H1 (cell line): ENCODE measurements around the gene PFDN5. TPM values are rescaled to one million over a fixed set of nuclear protein-coding genes. Genes with fewer than 3 reads are reported as not detected.

Experiments
- CTCF ChIA-PET: fragments of 300-600 bp; sonication (Branson Sonifier 250); formaldehyde crosslinking; loops from one replicate; lab custom pipeline; 2021; ENCODE audit not compliant: partially characterized antibody; lab: Charles Lee
- POLR2A ChIA-PET: fragments of 300-600 bp; sonication (Branson Sonifier 250); formaldehyde crosslinking; loops from one replicate; lab custom pipeline; 2021; ENCODE audit warnings: inconsistent platforms; ENCODE audit not compliant: partially characterized antibody; lab: Charles Lee
- DNase-seq, 2 experiments: peaks; one replicate each; pipeline versions ENCODE4 v3.0.0 to v3.0.0-alpha.2; 2010 to 2022; ENCODE audit warnings: low spot score in 2 of 2, low read depth in 1 of 2, mixed read lengths in 1 of 2
- FAIRE-seq: peaks from 2 replicates; lab custom pipeline; 2011; peaks lifted over from hg19 to GRCh38; lab: Jason Lieb, UNC
- H2AFZ ChIP-seq: 2 replicates; pipeline ENCODE4 v1.8.1; 2012; ENCODE audit warnings: low read length, inconsistent platforms
- H2AK5ac ChIP-seq: 2 replicates; pipeline ENCODE4 v1.6.1; 2013; ENCODE audit warnings: low read depth, low read length
- H2BK120ac ChIP-seq: replicated peaks from 2 replicates; pipeline ENCODE3; 2013; ENCODE audit warnings: low read depth, low read length, inconsistent platforms
- H2BK12ac ChIP-seq: 2 replicates; pipeline ENCODE4 v1.6.1; 2013; ENCODE audit warnings: low read depth, low read length
- H2BK15ac ChIP-seq: 2 replicates; pipeline ENCODE4 v1.6.1; 2013; ENCODE audit warnings: low read length
- H2BK20ac ChIP-seq: 2 replicates; pipeline ENCODE4 v1.6.1; 2013; ENCODE audit warnings: low read length
- H2BK5ac ChIP-seq: 2 replicates; pipeline ENCODE4 v1.6.1; 2013; ENCODE audit warnings: low read depth, low read length
- H3K14ac ChIP-seq: 2 replicates; pipeline ENCODE4 v1.6.1; 2013; ENCODE audit warnings: inconsistent platforms; ENCODE audit not compliant: insufficient read length
- H3K18ac ChIP-seq: 2 replicates; pipeline ENCODE4 v1.6.1; 2013; ENCODE audit warnings: low read length; ENCODE audit errors: extremely low read depth
- H3K23ac ChIP-seq: 2 replicates; pipeline ENCODE4 v1.6.1; 2013; ENCODE audit warnings: inconsistent platforms; ENCODE audit not compliant: insufficient read length
- H3K23me2 ChIP-seq: 2 replicates; pipeline ENCODE4 v1.6.1; 2013; ENCODE audit warnings: low read depth, low read length
- H3K27ac ChIP-seq: 2 replicates; pipeline ENCODE4 v1.6.1; 2011; ENCODE audit warnings: low read depth, low read length, inconsistent platforms
- H3K27me3 ChIP-seq, 4 experiments: replicated peaks in 1 of 4; 1 replicate in 1 of 4; 2 replicates in 3 of 4; pipeline versions ENCODE4 v1.6.1 to v1.8.1; 2011 to 2013; ENCODE audit warnings: low read length in 3 of 4, mild to moderate bottlenecking in 3 of 4, inconsistent platforms in 2 of 4, mixed read lengths in 2 of 4, moderate library complexity in 1 of 4; ENCODE audit not compliant: control insufficient read depth in 3 of 4, insufficient read depth in 3 of 4; ENCODE audit errors: extremely low read depth in 1 of 4
- H3K36me3 ChIP-seq, 4 experiments: 2 replicates each; pipeline versions ENCODE4 v1.6.1 to v1.8.1; 2011 to 2013; ENCODE audit warnings: mild to moderate bottlenecking in 4 of 4, low read length in 3 of 4, moderate library complexity in 2 of 4, control low read depth in 1 of 4, inconsistent platforms in 1 of 4; ENCODE audit not compliant: insufficient read depth in 4 of 4, control insufficient read depth in 2 of 4
- H3K4ac ChIP-seq: replicated peaks from 2 replicates; pipeline ENCODE3; 2013; ENCODE audit warnings: low read length, low read depth, mixed read lengths, inconsistent platforms; ENCODE audit not compliant: insufficient read length
- H3K4me1 ChIP-seq, 4 experiments: replicated peaks in 1 of 4; 1 replicate in 1 of 4; 2 replicates in 3 of 4; pipeline versions ENCODE4 v1.6.1 to v1.8.1; 2011 to 2013; ENCODE audit warnings: low read length in 3 of 4, inconsistent platforms in 2 of 4, mixed read lengths in 1 of 4; ENCODE audit not compliant: insufficient read depth in 4 of 4, control insufficient read depth in 3 of 4
- H3K4me2 ChIP-seq, 2 experiments: 2 replicates each; pipeline versions ENCODE4 v1.6.1 to v1.8.1; 2011 to 2013; ENCODE audit warnings: low read depth in 2 of 2, low read length in 2 of 2, control low read depth in 1 of 2, inconsistent platforms in 1 of 2, mild to moderate bottlenecking in 1 of 2; ENCODE audit not compliant: insufficient read depth in 1 of 2
- H3K4me3 ChIP-seq, 4 experiments: fragments of 200-600, 300-600 bp in 1 of 4; sonication (generic), shearing (Covaris generic), sonication (Bioruptor Twin) in 1 of 4; 2 replicates each; pipeline versions ENCODE4 v1.5.1 to v1.8.1; 2011 to 2016; ENCODE audit warnings: low read length in 4 of 4, low read depth in 3 of 4, control low read depth in 2 of 4, inconsistent platforms in 2 of 4, mild to moderate bottlenecking in 2 of 4, mixed read lengths in 1 of 4, moderate library complexity in 1 of 4; ENCODE audit not compliant: insufficient read depth in 2 of 4; ENCODE audit errors: extremely low read depth in 1 of 4
- H3K56ac ChIP-seq: replicated peaks from 2 replicates; pipeline ENCODE3; 2013; ENCODE audit warnings: low read depth, mild to moderate bottlenecking, mixed read lengths, low read length, inconsistent platforms; ENCODE audit not compliant: insufficient read length
- H3K79me1 ChIP-seq: 2 replicates; pipeline ENCODE4 v1.6.1; 2013; ENCODE audit warnings: low read depth, low read length, control low read depth
- H3K79me2 ChIP-seq, 2 experiments: 2 replicates each; pipeline versions ENCODE4 v1.6.1 to v1.8.1; 2012 to 2013; ENCODE audit warnings: low read length in 2 of 2, mild to moderate bottlenecking in 2 of 2, inconsistent platforms in 1 of 2; ENCODE audit not compliant: insufficient read depth in 2 of 2, control insufficient read depth in 1 of 2
- H3K9ac ChIP-seq, 4 experiments: replicated peaks in 1 of 4; 1 replicate in 1 of 4; 2 replicates in 3 of 4; pipeline versions ENCODE4 v1.6.1 to v1.8.1; 2011 to 2013; ENCODE audit warnings: low read depth in 3 of 4, low read length in 3 of 4, control low read depth in 2 of 4, mild to moderate bottlenecking in 2 of 4, moderate library complexity in 2 of 4, inconsistent platforms in 1 of 4; ENCODE audit errors: extremely low read depth in 1 of 4
- H3K9me3 ChIP-seq, 2 experiments: 2 replicates each; pipeline versions ENCODE4 v1.6.1 to v1.8.1; 2012 to 2013; ENCODE audit warnings: mild to moderate bottlenecking in 2 of 2, moderate library complexity in 2 of 2, control low read depth in 1 of 2, inconsistent platforms in 1 of 2, low read depth in 1 of 2, low read length in 1 of 2, mixed read lengths in 1 of 2; ENCODE audit not compliant: insufficient read depth in 2 of 2
- H4K20me1 ChIP-seq, 2 experiments: replicated peaks in 1 of 2; 2 replicates each; pipeline versions ENCODE3 to v1.8.1; 2011 to 2013; ENCODE audit warnings: inconsistent platforms in 2 of 2, low read length in 2 of 2, mild to moderate bottlenecking in 1 of 2; ENCODE audit not compliant: insufficient read depth in 2 of 2, control insufficient read depth in 1 of 2
- H4K5ac ChIP-seq: 2 replicates; pipeline ENCODE4 v1.6.1; 2013; ENCODE audit warnings: low read length, low read depth, mixed read lengths, inconsistent platforms; ENCODE audit not compliant: insufficient read length
- H4K8ac ChIP-seq: 2 replicates; pipeline ENCODE4 v1.8.0; 2013; ENCODE audit warnings: mild to moderate bottlenecking, moderate library complexity, low read length, inconsistent platforms; ENCODE audit not compliant: insufficient read depth; ENCODE audit errors: extremely low read depth
- H4K91ac ChIP-seq: replicated peaks from 2 replicates; pipeline ENCODE3; 2013; ENCODE audit warnings: low read length, mixed read lengths, inconsistent platforms; ENCODE audit not compliant: insufficient read length
- CBX8 ChIP-seq: fragments of 300-800, 300-1000 bp; sonication (generic); IDR thresholded peaks from 2 replicates; pipeline ENCODE4 v1.7.1; 2016; ENCODE audit warnings: low read depth, low read length, borderline replicate concordance
- KDM5A ChIP-seq: fragments of 200-600 bp; IDR thresholded peaks from 2 replicates; pipeline ENCODE4 v1.7.1; 2012; ENCODE audit warnings: mild to moderate bottlenecking, low read length, inconsistent platforms, mixed read lengths
- RXRA ChIP-seq: IDR thresholded peaks from 2 replicates; pipeline ENCODE4 v1.6.1; 2011; ENCODE audit warnings: low read depth, mild to moderate bottlenecking, low read length, moderate library complexity; ENCODE audit not compliant: insufficient read depth
- SIX5 ChIP-seq: IDR thresholded peaks from 2 replicates; pipeline ENCODE4 v1.6.1; 2011; ENCODE audit warnings: mild to moderate bottlenecking, low read depth, low read length
- SP1 ChIP-seq: IDR thresholded peaks from 2 replicates; pipeline ENCODE4 v1.6.1; 2011; ENCODE audit warnings: low read depth, low read length
- WGBS, 2 experiments: shearing (Covaris generic) in 1 of 2; methylation state at CpG; one replicate each; pipeline versions ENCODE4 v1.1.6 to v1.1.7; 2013 to 2015; ENCODE audit warnings: low lambda C conversion rate in 2 of 2, mixed read lengths in 2 of 2, inconsistent platforms in 1 of 2, low coverage in 1 of 2, missing lambda C conversion rate in 1 of 2; ENCODE audit not compliant: insufficient replicate concordance in 2 of 2, insufficient coverage in 1 of 2, insufficient read length in 1 of 2; ENCODE audit errors: extremely low coverage in 1 of 2, missing lambda C conversion rate in 1 of 2; 5-methylcytosine and 5-hydroxymethylcytosine counted together
- polyA plus RNA-seq, 7 experiments: library from polyadenylated mRNA; depleted of rRNA in 3 of 7; stranded (reverse) in 5 of 7; unstranded in 2 of 7; fragments of >200 nt in 5 of 7; fragments of 200-250 nt in 2 of 7; gene quantifications; 1 replicate in 5 of 7; 2 replicates in 1 of 7; 4 replicates in 1 of 7; pipeline versions ENCODE4 v1.2.1 to v1.2.3, GENCODE V29; 2011 to 2013; ENCODE audit warnings: missing spikeins in 2 of 7, mixed read lengths in 2 of 7
- total RNA-seq: library from RNA; stranded (reverse); fragmentation: NEBNext Ultra II Directional; extraction: Animal tissue kit (Norgen Biotek cat#: 25700); gene quantifications from 2 replicates; pipeline ENCODE4 v1.2.1, GENCODE V29; 2021
- TF ChIP-seq, protein P1 (sequence below): IDR thresholded peaks from 2 replicates; pipeline ENCODE4 v1.6.1; 2011; ENCODE audit warnings: low read length, improper control_type of control experiment
- TF ChIP-seq, protein P2 (sequence below): IDR thresholded peaks from 2 replicates; pipeline ENCODE4 v1.6.1; 2012; ENCODE audit warnings: low read length, inconsistent platforms

PFDN5 gene
- total and polyA plus RNA-seq, 2 of the 8 experiments (the other 6 are each of a cell fraction or from before 2014, with no cell fraction given), result 290 to 630 TPM

DNA sequence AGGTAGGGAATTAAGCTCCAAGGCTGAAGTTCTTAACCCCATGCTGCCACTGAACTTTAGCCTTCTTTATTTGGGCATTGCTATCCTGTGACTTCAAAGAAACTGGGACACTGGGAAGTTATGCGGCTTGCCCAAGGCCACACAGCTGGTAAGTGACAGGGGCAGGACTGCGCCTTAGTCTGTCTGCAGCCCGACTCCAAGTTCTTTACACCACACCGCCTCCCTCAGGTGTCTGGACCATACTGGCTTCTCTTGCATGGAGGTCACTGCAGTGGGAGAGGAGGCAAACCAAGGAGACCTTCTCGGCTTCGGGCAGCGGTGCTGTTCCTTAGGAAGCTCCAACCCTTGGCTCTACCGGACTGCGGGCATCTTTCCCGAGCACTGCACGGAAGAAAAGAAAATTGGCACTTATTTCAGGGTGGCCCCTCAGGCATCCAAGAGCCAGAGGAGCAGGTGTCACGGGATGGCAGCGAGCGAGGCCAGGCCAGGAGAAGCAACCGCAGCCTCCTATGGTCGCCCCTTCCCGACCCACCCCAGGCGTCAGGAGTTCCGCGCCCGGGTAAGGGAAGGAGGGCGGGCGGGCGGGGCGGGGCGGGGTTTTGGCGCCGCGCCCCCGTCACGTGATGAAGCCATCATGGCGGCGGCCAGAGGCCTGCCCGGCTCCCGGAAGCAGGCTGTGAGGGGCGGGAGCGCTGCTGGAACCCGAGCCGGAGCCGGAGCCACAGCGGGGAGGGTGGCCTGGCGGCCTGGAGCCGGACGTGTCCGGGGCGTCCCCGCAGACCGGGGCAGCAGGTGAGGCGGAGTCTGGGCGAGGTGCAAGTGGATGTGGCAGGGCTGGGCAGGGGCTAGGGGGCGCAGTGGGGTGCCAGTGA lies 43.6 kb upstream of the PFDN5 start:
- H2BK5ac ChIP-seq, result peak overlapping the region; percentile 87; the same call in 1 of the 2 replicates
- POLR2A ChIA-PET, result interaction anchor here (0.6 to 4.4 kb wide), 14 partner anchors 9 to 245 kb away, joined by 3 to 41 read pairs (median 3); partner anchors contain the start of gene PFDN5
- TF ChIP-seq, protein P1, sequence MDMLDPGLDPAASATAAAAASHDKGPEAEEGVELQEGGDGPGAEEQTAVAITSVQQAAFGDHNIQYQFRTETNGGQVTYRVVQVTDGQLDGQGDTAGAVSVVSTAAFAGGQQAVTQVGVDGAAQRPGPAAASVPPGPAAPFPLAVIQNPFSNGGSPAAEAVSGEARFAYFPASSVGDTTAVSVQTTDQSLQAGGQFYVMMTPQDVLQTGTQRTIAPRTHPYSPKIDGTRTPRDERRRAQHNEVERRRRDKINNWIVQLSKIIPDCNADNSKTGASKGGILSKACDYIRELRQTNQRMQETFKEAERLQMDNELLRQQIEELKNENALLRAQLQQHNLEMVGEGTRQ, result peak; percentile 88
- TF ChIP-seq, protein P2, sequence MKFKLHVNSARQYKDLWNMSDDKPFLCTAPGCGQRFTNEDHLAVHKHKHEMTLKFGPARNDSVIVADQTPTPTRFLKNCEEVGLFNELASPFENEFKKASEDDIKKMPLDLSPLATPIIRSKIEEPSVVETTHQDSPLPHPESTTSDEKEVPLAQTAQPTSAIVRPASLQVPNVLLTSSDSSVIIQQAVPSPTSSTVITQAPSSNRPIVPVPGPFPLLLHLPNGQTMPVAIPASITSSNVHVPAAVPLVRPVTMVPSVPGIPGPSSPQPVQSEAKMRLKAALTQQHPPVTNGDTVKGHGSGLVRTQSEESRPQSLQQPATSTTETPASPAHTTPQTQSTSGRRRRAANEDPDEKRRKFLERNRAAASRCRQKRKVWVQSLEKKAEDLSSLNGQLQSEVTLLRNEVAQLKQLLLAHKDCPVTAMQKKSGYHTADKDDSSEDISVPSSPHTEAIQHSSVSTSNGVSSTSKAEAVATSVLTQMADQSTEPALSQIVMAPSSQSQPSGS, result no peak
- TF ChIP-seq RXRA (no peak), SIX5 (no peak), SP1 (no peak), KDM5A (peak; percentile 80), CBX8 (no peak)

More for the DNA sequence above, 43.6 kb upstream of the PFDN5 start:
- H3K14ac ChIP-seq, result no peak overlapping the region
- peak overlapping the region; percentile 78; the same call in 1 of the 2 replicates for H3K18ac ChIP-seq
- peak overlapping the region; percentile 89 for H4K5ac ChIP-seq
- H3K23me2 ChIP-seq, result peaks cover 7% of the 10 kb centered on the region; the same call in 1 of the 2 replicates
- no peak for FAIRE-seq
- H3K27me3 ChIP-seq, result no peaks in the 10 kb centered on the region
- peak overlapping the region; percentile 35 to 97 for H3K4me2 ChIP-seq
- H3K4me1 ChIP-seq, result peaks cover 0 to 12% (median 3%) of the 10 kb centered on the region in 4 experiments; a peak in 5 of 7 replicates
- no peaks in the 10 kb centered on the region for H3K79me1 ChIP-seq
- H2AK5ac ChIP-seq, result no peak overlapping the region
- DNase-seq, result peak in 1 of 2 experiments; percentile 86
- no peak overlapping the region for H2BK120ac ChIP-seq
- peaks cover 0 to 4% (median 0%) of the 10 kb centered on the region in 4 experiments; a peak in 1 of 8 replicates for H3K36me3 ChIP-seq
- peak overlapping the region; percentile 71 to 94 (median 80) for H3K4me3 ChIP-seq
- no peak overlapping the region for H3K4ac ChIP-seq
- peaks cover 0 to 15% of the 10 kb centered on the region in 2 experiments; a peak in 1 of 4 replicates for H3K79me2 ChIP-seq
- H2BK15ac ChIP-seq, result no peak overlapping the region
- peak overlapping the region; percentile 54; the same call in 1 of the 2 replicates for H3K27ac ChIP-seq
- 0 out of 2 replicates have a peak overlapping the region, but pooled peaks have one; percentile 40 for H2BK20ac ChIP-seq
- H4K20me1 ChIP-seq, result no peaks in the 10 kb centered on the region
- peak overlapping the region; percentile 54 for H3K56ac ChIP-seq
- CTCF ChIA-PET, result interaction anchor here (0.6 to 23.0 kb wide), 18 partner anchors 8 to 186 kb away, joined by 3 to 654 read pairs (median 4); partner anchors contain the start of gene ESPL1
- H4K8ac ChIP-seq, result peak overlapping the region; percentile 95
- H3K23ac ChIP-seq, result no peak overlapping the region
- no peaks in the 10 kb centered on the region for H3K9me3 ChIP-seq
- H3K9ac ChIP-seq, result peak overlapping the region; percentile 70 to 79 (median 74); a peak in 6 of 7 replicates
- peak overlapping the region; percentile 70 for H2AFZ ChIP-seq
- 5% methylated on average over 32 of the region's 51 CpGs; no CpG with 5 or more reads in 1 of the 2 experiments for WGBS, 2 experiments
- 0 out of 2 replicates have a peak overlapping the region, but pooled peaks have one; percentile 52 for H2BK12ac ChIP-seq
- H4K91ac ChIP-seq, result peak overlapping the region; percentile 88
